GM21381 (cell line): Measurements from ENCODE around the gene SMIM29.
"Not testable (repeated sequence)": the region's sequence is repeated elsewhere in the genome, so short reads cannot be mapped to it uniquely, and the experiment has no call there.

Source experiments
- ATAC-seq: cut with Tn5 transposase; IDR thresholded peaks from one replicate; pipeline ENCODE4 v1.9.1; 2021; ENCODE audit warnings: mild to moderate bottlenecking, moderate library complexity; ENCODE audit not compliant: unreplicated experiment

Gene SMIM29

DNA sequence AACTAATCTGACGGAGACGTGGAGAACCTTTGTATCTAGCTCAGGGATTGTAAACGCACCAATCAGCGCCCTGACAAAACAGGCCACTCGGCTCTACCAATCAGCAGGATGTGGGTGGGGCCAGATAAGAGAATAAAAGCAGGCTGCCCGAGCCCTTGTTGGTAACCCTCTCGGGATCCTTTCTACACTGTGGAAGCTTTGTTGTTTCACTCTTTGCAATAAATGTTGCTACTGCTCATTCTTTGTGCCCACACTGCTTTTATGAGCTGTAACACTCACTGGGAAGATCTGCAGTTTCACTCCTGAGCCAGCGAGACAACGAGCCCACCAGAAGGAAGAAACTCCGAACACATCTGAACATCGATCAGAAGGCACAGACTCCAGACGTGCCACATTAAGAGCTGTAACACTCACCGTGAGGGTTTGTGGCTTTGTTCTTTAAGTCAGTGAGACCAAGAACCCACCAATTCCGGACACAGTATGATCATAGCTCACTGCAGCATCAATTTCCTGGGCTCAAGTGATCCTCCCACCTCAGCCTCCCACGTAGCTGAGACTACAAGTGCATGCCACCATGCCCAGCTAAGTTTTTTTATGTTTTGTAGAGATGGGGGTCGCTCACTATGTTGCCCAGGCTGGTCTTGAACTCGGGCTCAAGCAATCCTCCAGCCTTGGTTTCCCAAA is 21.0 kb upstream of the SMIM29 start:
- ATAC-seq = not testable (repeated sequence)

DNA sequence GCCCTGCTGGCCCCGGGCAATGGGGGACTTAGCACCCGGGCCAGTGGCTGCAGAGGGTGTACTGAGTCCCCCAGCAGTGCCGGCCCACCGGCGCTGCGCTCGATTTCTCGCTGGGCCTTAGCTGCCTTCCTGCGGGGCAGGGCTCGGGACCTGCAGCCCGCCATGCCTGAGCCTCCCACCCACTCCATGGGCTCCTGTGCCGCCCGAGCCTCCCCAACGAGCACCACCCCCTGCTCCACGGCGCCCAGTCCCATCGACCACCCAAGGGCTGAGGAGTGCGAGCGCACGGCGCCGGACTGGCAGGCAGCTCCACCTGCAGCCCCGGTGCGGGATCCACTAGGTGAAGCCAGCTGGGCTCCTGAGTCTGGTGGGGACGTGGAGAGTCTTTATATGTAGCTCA is 20.3 kb upstream of the SMIM29 start:
- ATAC-seq = not testable (repeated sequence)

DNA sequence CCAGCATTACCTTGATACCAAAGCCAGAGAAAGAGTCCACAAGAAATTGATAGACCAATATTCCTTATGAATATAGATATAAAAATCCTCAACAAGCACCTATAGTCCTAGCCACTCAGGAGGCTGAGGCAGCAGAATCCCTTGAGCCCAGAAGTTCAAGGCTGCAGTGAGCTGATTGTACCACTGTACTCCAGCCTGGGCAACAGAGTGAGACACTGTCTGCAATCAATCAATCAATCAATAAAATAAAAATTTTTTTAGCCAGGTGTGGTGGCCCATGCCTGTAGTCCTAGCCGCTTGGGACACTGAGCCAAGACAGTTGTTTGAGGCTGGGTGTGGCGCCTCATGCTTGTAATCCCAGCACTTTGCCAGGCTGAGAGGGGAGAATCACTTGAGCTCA is 18.9 kb upstream of the SMIM29 start:
- no peak for ATAC-seq

DNA sequence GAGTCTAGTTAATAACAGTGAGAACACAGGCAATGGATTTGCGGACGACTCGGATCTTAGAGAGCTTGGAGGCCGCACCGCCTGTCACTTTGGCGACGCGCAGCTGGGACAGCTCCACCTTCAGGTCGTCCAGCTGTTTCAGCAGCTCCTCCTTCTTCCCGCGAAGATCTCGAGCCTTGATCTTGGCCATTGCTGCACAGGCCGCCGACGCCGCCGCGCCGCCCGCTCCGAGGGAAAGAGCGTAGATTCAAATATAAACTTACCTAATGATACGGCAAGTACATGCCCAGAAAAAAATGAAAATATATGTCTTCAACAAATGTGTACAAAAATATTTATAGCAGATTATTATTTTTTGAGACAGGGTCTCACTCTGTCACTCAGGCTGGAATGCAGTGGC is 14.7 kb upstream of the SMIM29 start:
- not testable (repeated sequence) for ATAC-seq

DNA sequence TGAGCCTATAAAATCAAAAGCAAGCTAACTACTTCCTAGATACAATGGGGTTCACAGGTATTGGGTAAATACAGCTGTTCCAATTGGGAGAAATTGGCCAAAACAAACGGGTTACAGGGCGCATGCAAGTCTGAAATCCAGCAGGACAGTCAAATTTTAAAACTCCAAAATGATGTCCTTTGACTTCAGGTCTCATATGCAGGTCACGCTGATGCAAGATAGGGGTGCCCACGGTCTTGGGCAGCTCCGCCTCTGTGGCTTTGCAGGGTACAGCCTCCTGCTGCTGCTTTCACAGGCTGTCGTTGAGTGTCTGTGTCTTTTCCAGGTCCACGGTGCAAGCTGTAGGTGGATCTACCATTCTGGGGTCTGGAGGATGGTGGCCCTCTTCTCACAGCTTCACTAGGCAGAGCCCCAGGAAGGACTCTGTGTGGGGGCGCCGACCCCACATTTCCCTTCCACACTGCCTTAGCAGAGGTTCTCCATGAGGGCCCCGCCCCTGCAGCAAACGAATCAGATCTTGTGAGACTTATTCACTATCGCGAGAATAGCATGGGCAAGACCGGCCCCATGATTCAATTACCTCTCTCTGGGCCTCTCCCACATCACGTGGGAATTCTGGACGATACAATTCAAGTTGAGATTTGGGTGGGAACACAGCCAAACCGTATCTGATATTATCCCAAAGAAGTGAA is 11.9 kb upstream of the SMIM29 start:
- ATAC-seq = no peak

DNA sequence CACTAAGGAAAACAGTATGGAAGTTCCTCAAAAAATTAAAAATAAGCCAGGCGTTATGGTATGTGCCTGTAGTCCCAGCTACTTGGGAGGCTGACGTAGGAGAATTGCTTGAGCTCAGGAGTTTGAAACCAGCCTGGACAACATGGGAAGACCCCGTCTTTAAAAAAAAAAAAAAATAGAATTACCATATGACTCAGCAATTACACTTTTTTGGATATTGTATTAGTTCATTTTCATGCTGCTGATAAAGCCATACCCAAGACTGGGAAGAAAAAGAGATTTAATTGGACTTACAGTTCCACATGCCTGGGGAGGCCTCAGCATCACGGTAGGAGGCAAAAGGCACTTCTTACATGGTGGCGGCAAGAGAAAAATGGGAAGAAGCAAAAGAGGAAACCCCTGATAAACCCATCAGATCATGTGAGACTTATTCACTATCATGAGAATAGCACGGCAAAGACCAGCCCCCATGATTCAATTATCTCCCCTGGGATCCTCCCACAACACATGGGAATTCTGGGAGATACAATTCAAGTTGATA is 10.8 kb upstream of the SMIM29 start:
- no peak for ATAC-seq

DNA sequence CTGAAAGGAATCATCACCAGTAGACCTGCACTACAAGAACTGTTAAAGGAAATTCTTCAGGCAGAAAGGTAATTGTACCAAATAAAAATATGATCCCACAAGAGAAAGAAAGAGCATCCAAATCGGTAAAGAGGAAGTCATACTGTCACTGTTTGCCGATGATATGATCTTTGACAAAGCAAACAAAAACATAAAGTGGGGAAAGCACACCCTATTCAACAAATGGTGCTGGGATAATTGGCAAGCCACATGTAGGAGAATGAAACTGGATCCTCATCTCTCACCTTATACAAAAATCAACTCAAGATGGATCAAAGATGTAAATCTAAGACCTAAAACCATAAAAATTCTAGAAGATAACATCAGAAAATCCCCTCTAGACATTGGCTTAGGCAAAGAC is 3.6 kb upstream of the SMIM29 start:
- ATAC-seq = not testable (repeated sequence)

DNA sequence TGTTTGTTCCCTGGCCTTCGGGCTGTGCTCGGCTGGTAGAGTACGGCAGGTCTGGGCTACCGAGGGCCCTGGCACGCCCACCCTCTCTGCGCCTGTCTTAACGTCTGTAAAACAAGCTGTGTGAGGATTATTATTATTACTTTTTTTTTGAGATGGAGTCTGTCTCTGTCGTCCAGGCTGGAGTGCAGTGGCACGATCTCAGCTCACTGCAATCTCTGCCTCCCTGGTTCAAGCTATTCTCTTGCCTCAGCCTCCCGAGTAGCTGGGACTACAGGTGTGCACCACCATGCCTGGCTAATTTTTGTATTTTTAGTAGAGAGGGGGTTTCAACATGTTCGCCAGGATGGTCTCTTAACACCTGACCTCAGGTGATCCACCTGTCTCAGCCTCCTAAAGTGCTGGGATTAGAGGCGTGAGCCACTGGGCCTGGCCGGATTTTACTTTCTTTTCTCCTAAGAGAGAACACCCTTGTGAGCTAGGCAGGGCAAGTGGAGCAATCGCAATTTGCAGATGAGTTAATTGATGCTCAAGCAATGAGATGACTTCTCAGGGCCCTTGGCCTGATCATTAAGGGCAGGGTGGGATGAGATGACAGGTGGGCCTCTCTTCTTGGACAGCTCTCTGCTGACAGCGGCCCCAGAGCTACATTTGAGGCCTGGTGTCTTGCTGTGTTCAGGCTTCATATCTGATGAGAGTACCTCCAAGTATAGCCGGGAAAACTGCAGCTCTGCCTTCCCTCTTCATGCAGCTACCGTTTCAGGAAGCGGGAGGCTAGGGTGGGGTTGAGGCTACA is 859 bp upstream of the SMIM29 start:
- peak; percentile 16 for ATAC-seq

DNA sequence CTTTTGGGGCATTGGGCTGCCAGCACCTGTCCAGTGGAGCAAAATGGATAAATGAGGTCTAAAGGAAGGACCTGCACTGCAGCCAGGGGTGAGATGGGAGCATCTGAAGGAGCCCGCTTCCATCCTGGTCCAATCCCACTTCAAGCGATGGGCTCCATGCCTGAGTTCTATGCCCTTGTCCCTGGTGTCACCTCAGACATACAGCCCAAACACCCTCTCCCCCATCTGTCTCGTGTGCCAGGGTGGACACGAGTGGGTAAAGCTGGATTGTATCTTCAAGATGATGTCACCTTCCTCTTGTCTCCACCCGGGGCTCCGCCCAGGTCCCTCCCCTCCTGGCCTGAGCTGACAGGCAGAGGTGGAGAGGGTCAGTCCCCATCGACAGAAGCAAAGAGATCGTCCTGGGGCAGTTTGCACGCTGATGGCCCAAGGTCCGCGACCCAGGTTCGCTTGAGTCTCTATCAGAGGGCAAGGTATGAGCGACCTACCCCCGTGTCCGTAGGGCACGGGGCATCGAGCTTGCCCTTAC is 544 bp downstream of the SMIM29 start:
- peak; percentile 10 for ATAC-seq

DNA sequence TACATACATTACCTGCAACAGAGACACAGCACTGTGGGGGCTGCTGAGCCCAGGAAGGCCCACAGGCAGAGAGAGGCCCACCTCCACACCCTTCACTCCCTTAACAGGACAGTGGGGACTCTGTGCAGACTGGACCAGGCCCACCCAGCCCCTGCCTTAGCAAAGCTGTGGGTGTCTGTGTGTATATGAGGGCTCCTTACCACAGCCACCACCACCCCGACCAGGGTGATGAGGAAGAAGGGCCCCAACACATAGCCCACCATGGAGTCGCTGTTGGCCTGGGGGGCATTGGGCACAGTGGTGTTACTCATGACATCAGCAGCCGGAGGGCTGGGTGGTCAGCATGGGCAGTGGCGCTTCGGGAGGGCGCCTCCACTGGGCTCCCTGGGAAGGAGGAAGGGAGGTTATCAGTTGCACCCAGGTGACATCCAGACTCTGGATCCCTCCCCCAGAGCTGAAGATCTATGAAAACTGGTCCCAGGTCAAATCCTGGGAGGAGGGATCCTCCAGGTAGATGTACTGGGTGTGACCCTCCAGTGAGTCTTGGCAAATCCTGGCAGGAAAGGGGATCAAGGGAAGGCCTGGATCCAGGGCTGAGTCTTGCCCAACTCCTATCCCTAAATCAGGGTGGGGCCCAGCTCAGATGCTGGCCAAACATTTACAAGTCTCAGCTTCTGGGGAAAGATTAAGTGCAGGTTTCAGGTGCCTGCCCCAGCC is 1.2 kb downstream of the SMIM29 start:
- ATAC-seq = no peak

DNA sequence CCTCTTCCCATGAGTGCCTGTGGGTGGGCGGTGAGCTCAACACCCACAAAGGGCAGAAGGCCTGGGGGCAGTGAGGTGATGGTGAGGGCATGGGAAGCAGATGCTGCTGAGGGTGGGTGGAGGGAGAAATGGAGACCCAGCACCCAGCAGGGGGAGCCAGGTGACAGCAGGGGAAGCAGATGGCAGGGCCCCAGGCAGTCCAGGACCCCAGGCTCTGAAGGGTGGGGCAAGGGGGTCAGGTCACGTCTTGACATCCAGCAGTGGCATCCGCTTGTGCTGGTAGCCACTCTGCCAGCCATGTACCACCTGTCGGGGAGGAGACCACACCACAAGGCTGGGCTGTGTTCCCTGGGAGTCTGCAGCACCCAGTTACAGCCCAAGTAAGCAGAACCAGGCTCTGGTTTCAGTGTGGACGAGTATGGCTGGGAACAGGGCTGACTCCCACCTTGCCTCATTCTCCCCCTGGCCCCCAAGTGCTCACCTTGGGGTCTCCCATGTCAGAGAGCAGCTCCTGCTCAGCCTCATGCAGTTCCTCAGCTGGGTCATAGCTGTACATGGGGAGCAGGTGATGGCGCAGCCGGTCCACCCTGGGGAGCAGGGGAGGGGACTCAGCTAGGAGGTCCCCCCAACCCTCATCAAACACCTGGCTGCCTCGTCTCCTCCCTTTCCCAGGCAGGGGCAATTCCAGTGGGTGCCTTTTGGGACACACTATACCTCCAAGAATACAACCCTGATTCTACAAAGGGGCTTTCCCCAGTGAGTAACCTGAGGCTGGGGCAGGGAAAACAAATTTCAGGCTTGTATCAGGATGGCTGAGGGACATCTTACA is 2.0 kb downstream of the SMIM29 start:
- ATAC-seq = no peak

DNA sequence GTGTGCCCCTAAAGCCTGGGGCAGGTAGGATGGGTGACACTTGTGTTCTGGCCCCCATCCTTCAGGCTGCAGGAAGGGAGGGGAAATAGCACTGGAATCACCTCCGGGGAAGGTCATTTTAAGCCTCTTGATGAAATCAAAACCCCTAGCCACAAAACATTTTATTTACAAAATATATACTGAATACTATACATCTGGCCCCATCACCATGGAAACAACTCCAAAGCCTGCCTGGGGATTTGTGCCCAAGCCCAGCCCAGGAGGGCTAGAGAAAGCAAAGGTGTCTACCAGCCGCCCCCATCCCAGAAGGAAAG is 2.6 kb downstream of the SMIM29 start:
- ATAC-seq = no peak

DNA sequence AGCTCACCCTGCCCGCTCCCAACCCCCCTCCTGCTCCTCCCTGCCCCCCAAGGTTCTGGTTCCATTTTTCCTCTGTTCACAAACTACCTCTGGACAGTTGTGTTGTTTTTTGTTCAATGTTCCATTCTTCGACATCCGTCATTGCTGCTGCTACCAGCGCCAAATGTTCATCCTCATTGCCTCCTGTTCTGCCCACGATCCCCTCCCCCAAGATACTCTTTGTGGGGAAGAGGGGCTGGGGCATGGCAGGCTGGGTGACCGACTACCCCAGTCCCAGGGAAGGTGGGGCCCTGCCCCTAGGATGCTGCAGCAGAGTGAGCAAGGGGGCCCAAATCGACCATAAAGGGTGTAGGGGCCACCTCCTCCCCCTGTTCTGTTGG is 3.1 kb downstream of the SMIM29 start:
- not testable (repeated sequence) for ATAC-seq

DNA sequence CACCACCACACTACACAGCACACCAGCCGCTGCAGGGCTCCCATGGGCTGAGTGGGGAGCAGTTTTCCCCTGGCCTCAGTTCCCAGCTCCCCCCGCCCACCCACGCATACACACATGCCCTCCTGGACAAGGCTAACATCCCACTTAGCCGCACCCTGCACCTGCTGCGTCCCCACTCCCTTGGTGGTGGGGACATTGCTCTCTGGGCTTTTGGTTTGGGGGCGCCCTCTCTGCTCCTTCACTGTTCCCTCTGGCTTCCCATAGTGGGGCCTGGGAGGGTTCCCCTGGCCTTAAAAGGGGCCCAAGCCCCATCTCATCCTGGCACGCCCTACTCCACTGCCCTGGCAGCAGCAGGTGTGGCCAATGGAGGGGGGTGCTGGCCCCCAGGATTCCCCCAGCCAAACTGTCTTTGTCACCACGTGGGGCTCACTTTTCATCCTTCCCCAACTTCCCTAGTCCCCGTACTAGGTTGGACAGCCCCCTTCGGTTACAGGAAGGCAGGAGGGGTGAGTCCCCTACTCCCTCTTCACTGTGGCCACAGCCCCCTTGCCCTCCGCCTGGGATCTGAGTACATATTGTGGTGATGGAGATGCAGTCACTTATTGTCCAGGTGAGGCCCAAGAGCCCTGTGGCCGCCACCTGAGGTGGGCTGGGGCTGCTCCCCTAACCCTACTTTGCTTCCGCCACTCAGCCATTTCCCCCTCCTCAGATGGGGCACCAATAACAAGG is 3.6 kb downstream of the SMIM29 start:
- not testable (repeated sequence) for ATAC-seq

DNA sequence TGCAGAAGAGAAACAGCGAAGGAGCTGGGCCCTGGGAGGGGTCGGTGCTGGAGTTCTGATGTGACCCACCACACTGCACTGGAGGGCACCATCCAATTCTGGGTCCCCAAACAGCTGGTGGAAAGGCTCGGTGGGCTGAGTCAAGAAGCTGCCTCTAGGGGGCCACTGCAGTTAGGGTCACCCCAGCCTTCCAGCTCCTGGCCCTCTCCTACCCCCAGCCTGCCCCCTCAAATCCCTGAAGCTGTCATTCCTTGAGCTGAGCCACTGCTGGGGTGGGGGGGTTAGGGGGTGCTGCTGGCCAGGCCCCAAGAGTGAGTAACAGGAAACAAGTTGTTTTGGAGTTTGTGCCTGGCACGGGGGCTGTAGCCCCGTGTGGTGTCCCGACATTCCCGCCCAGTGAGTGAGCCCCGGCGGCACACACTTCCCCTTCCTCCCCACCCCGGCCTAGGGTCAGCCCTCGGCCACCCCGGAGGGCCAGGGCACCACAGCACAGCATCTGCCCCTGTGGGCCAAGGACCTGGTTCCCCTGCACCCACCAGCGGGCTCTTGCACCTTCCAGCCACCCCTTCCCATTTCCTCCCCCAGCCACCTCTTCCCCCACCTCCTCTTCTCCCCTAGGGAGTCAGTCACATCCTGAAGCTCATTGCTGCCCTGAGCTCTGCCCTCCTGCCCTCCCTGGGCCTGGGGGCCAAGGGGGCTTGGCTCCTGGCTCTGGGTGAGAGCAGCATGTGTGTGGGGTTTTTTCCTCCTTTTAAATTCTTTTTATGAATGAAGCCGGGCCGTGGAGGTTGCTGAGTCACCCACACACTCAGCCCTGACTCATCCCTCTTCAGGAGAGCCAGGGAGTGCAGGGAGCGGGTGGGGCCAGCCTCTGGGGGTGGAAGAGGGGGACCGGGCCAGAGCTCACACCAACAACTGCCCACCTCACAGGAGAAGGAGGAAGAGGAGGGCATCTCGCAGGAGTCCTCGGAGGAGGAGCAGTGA is 4.6 kb downstream of the SMIM29 start:
- ATAC-seq = no peak

DNA sequence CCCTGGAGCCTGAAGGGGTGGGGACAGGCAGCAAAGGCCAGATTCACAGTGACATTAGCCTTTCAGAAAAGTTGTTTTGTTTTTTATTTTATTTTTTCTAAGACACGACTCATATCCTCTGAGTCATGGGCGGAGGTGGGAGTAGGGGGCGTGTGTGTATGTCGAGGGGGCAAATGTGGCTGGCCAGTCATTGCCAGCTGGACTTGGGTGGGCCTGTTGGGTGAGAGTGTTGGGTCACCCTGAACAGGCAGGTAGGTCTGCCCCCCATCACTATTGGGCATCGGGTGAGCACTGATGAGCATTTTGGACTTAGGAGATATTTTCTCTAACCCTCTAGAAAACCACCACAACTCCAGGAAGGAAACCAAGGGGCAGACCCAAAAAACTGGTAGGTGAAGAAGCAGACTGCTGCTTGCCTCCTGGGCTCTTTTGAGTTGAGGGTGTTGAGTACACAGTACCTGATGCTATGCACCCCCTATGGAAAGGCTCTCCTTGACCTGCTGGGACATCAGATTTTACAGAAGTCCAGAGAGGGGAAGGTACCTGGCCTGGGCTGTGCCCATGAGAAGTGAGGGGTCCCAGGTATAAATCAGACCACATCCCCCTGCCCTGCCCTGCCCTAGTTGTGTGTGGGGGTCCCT is 5.6 kb downstream of the SMIM29 start:
- ATAC-seq = no peak

DNA sequence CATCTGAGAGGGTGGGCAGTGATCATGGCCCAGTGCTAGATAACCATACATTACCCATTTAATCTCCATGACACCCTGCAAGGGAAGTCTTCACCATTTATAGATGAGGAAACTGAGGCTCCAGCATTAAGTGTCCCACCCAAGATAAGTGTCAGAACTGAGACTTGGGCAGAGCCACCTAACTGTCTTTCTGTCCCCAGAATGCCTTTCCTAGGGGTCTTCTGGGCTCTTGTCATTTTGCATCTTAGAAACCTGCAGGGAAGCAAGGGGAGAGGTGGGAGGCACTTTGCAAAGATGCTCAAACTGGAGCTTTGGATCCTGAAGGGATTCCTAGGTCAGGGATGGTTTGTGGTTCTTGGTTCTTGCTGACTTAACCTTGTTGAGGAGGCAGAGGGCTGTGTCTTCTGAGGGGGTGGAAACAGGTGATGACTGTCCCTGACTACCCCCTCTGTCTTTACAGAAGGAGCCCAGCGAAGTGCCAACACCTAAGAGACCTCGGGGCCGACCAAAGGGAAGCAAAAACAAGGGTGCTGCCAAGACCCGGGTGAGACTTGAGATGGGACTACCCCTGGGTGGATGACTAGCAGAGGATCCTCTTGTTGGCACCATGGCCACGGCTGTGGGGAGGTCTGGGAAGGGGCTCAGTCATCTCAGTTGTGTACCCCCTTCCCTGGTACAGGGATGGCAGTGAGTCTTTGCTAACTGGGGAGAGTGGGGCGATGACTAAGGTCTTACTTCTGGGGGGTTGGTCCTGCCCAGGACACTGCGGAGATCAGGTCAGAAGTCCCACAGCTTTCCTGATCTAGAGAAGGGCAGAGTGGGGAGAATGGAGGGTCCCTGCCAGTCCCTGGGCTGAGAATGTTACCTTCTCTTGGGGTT is 6.3 kb downstream of the SMIM29 start:
- no peak for ATAC-seq
